Measurements from ENCODE around the gene MSL3B.

GRCh38 chr2:233901367-233901766, 33.2 kb upstream of the MSL3B start:
- TF ChIP-seq SUZ12 (IDR thresholded peaks at IDR 0.05; ENCODE audit: extremely low read depth, insufficient read depth, insufficient read length), result no peak
- TF ChIP-seq YY1 (IDR thresholded peaks at IDR 0.05; ENCODE audit: insufficient read depth, insufficient read length), result no peak
- TF ChIP-seq ZNF274 (IDR thresholded peaks at IDR 0.05; ENCODE audit: low read depth, low read length), result no peak

Data from NT2/D1 (cell line).